ENCODE results near the gene TMEM217. TPM values are rescaled to one million over a fixed set of nuclear protein-coding genes. Genes with fewer than 3 reads are reported as not detected.

The TMEM217 gene
- total and polyA plus RNA-seq, 5 experiments from 2014 or later: 0.24 to 0.96 (median 0.54) TPM

DNA sequence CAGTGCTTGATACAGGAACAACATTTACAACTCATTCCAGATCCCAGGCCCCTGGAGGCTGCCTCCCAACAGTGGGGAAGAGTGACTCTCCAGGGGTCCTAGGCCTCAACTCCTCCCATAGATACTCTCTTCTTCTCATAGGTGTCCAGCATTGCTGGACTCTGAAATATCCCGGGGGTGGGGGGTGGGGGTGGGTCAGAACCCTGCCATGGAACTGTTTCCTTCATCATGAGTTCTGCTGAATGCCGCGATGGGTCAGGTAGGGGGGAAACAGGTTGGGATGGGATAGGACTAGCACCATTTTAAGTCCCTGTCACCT is 83.8 kb downstream of the TMEM217 start:
- no peak for DNase-seq
- Mint-ChIP-seq H3K4me3 (peak overlapping the region; percentile 90 to 99 (median 97)), H3K9me3 (peaks cover 0 to 2% (median 0%) of the 10 kb centered on the region in 9 donors), H3K27ac (peak overlapping the region; percentile 85 to 99 (median 94)), H3K4me1 (peaks cover 44 to 74% (median 66%) of the 10 kb centered on the region in 4 donors), H3K36me3 (peaks cover 29 to 58% (median 42%) of the 10 kb centered on the region in 3 donors), H3K27me3 (no peaks in the 10 kb centered on the region)
- POLR2A ChIA-PET: interaction anchor here (1.4 to 11.2 kb wide), 7 partner anchors 9 to 150 kb away, joined by 3 to 205 read pairs (median 27); no protein-coding TSS in a partner anchor
- no peak for ATAC-seq

DNA sequence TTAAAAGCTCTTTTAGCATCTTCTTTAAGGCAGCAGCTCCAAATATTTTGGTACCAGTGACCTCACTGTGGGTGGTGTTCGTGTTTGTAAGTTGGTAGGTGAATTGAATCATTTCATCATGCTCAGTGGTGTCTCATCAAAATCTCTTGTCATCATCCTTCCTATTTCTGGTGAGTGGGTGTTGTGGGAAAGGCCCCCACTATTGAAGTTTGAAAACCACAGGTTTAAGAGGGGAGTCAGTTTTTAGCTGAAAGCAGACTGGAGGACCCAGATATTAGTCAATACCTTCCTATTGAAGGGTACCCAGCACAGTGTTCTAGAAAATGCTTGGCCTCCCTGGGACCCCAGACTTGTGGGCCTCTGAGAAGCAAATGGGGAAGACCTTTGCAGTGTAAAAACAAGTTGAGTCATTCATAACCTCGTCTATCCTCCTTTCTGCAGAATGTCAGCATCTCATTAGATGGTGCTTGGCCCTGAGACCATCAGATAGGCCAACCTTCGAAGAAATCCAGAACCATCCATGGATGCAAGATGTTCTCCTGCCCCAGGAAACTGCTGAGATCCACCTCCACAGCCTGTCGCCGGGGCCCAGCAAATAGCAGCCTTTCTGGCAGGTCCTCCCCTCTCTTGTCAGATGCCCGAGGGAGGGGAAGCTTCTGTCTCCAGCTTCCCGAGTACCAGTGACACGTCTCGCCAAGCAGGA is 84.3 kb downstream of the TMEM217 start:
- peaks cover 44 to 77% (median 70%) of the 10 kb centered on the region in 4 donors for H3K4me1 Mint-ChIP-seq
- POLR2A ChIA-PET: interaction anchor here (1.1 to 11.2 kb wide), 11 partner anchors 9 to 289 kb away, joined by 3 to 205 read pairs (median 10); partner anchors contain the start of gene C6orf89
- DNase-seq (peak in 5 of 10 donors; percentile 21 to 44 (median 32)), ATAC-seq (no peak)
- no peaks in the 10 kb centered on the region for H3K27me3 Mint-ChIP-seq
- peaks cover 29 to 58% (median 42%) of the 10 kb centered on the region in 3 donors for H3K36me3 Mint-ChIP-seq
- H3K27ac Mint-ChIP-seq: peak overlapping the region; percentile 85 to 99 (median 94)
- peaks cover 0 to 2% (median 0%) of the 10 kb centered on the region in 9 donors for H3K9me3 Mint-ChIP-seq
- peak overlapping the region; percentile 90 to 99 (median 97) for H3K4me3 Mint-ChIP-seq

DNA sequence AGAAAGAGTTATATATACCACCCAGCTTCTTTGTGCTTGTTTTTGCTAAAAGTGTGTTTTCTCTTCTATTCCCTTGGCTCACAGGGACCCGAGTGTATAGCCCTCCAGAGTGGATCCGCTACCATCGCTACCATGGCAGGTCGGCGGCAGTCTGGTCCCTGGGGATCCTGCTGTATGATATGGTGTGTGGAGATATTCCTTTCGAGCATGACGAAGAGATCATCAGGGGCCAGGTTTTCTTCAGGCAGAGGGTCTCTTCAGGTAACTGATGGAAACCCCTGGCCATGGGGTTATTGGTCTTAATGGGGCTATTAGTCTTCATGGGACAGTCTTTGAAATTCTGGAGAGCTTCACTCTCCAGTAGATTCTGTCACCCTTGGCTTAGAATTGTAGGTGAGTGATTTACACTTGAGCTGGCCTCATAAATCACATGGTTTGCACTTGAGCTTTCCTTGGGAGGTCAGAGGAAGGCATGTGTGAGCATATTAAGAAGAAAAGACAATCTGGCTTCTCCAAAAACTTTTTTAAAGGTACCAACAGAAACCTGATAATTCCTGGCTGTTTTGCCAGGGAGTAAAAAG is 84.9 kb downstream of the TMEM217 start:
- no peak for ATAC-seq
- DNase-seq: no peak
- peak overlapping the region; percentile 85 to 99 (median 94) for H3K27ac Mint-ChIP-seq
- peak overlapping the region; percentile 90 to 99 (median 97) for H3K4me3 Mint-ChIP-seq
- peaks cover 44 to 76% (median 70%) of the 10 kb centered on the region in 4 donors for H3K4me1 Mint-ChIP-seq
- peaks cover 29 to 58% (median 42%) of the 10 kb centered on the region in 3 donors for H3K36me3 Mint-ChIP-seq
- no peaks in the 10 kb centered on the region for H3K27me3 Mint-ChIP-seq
- POLR2A ChIA-PET: interaction anchor here (1.0 to 11.2 kb wide), 13 partner anchors 10 to 288 kb away, joined by 3 to 205 read pairs (median 7); partner anchors contain the start of gene C6orf89
- H3K9me3 Mint-ChIP-seq: peaks cover 0 to 2% (median 0%) of the 10 kb centered on the region in 9 donors

DNA sequence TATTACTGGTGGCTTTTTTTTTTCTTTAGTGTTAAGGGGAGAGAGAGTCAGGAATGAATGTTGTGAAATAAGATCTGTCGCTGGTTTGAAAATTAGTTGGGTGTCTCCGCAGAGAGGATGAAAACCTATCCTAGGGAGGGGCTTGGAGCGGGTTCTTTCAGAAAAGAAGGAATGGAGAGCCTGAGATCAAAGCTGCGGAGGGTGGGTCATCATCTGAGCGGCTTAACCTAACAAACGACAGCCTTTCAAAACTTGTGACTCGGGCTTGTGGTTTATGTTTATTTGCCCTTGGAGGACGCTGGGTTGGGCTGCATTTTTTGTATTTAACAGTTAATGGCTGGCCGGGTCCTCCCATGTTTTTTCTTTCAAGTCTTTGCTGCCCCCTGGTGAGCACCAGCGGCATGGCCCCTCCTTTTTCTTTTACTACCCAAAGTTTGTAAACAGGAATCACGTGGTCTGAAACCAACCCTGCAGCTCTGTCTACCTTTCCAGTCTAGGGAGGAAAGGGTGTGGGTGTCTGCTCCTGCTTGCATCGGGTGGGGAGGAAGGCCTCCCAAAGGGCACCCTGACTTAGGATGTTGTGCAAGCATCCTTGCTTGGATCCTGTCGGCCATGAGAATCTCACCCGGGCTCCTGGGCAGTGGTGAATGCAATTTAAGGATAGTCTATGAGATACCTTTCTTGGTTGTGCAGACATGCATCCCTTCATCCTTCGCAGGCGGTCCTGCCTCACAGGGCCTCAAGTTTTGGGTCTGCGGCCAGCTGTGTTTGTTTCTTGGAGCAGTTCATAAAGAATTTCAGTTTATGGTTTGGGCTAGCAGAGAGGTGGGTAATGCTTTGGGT is 85.8 kb downstream of the TMEM217 start:
- ATAC-seq (peak; percentile 29 to 38), DNase-seq (peak; percentile 69 to 98 (median 90))
- Mint-ChIP-seq H3K27me3 (no peaks in the 10 kb centered on the region), H3K4me3 (peak overlapping the region; percentile 90 to 99 (median 97)), H3K9me3 (peaks cover 0 to 2% (median 0%) of the 10 kb centered on the region in 9 donors), H3K36me3 (peaks cover 29 to 55% (median 42%) of the 10 kb centered on the region in 3 donors), H3K27ac (peak overlapping the region; percentile 85 to 99 (median 96)), H3K4me1 (peaks cover 37 to 72% (median 63%) of the 10 kb centered on the region in 4 donors)
- POLR2A ChIA-PET: interaction anchor here (0.6 to 11.2 kb wide), 18 partner anchors 9 to 344 kb away, joined by 3 to 205 read pairs (median 6); partner anchors contain the start of genes C6orf89 and MTCH1

DNA sequence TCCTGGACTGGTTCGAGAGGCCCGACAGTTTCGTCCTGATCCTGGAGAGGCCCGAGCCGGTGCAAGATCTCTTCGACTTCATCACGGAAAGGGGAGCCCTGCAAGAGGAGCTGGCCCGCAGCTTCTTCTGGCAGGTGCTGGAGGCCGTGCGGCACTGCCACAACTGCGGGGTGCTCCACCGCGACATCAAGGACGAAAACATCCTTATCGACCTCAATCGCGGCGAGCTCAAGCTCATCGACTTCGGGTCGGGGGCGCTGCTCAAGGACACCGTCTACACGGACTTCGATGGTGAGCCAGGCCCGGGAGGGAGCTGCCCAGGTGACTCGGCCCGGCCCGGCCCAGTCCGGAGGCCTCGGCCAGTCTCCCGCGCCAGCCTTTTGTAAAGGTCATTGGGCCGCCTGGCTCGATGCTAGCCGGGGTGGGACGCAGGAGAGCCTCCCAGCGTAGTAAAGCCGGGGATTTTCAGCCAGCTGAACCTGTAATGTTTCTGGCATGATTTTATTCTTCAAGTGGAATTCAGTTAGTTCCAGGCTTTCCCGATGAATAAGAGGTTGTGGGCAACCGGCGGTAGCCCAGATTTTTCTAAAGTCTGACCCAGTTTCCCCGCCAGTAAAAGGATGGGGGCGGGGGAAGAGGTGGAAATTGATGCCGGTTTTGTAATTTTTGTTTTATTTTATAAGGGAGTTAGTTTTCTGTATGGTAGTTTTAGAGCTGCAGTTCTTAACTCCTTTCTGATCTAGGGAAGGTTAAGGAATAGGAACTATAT is 86.6 kb downstream of the TMEM217 start:
- Mint-ChIP-seq H3K4me1 (peaks cover 34 to 67% (median 55%) of the 10 kb centered on the region in 4 donors), H3K36me3 (peaks cover 29 to 54% (median 42%) of the 10 kb centered on the region in 3 donors), H3K27me3 (no peaks in the 10 kb centered on the region), H3K9me3 (peaks cover 0 to 2% (median 0%) of the 10 kb centered on the region in 9 donors), H3K4me3 (peak overlapping the region; percentile 90 to 99 (median 97)), H3K27ac (peak overlapping the region; percentile 85 to 99 (median 96))
- ATAC-seq (no peak), DNase-seq (peak in 9 of 10 donors; percentile 19 to 64 (median 37))
- POLR2A ChIA-PET: interaction anchor here (0.6 to 11.2 kb wide), 23 partner anchors 8 to 573 kb away, joined by 3 to 205 read pairs (median 5); partner anchors contain the start of genes C6orf89 and MTCH1

DNA sequence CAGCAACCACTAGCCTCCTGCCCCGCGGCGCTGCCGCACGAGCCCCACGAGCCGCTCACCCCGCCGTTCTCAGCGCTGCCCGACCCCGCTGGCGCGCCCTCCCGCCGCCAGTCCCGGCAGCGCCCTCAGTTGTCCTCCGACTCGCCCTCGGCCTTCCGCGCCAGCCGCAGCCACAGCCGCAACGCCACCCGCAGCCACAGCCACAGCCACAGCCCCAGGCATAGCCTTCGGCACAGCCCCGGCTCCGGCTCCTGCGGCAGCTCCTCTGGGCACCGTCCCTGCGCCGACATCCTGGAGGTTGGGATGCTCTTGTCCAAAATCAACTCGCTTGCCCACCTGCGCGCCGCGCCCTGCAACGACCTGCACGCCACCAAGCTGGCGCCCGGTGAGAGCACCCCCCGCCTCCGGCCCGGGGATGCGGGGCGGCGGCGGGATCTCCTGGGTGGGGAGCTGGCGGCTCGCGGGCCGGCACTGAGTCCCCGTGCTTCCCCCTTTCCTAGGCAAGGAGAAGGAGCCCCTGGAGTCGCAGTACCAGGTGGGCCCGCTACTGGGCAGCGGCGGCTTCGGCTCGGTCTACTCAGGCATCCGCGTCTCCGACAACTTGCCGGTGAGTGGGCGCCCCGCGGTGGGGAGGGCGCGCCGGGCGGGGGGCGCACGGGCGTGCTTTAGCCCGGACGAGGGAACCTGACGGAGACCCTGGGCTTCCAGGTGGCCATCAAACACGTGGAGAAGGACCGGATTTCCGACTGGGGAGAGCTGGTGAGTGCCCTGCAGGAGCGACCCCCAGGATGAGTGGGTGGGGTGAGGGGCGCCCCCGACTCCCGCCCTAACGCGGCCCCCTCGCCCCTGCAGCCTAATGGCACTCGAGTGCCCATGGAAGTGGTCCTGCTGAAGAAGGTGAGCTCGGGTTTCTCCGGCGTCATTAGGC is 87.4 kb downstream of the TMEM217 start:
- peaks cover 0 to 2% (median 0%) of the 10 kb centered on the region in 9 donors for H3K9me3 Mint-ChIP-seq
- H3K4me1 Mint-ChIP-seq: peaks cover 32 to 62% (median 47%) of the 10 kb centered on the region in 4 donors
- peak in 1 of 2 donors; percentile 9 for ATAC-seq
- DNase-seq: peak; percentile 23 to 75 (median 46)
- no peaks in the 10 kb centered on the region for H3K27me3 Mint-ChIP-seq
- peak overlapping the region; percentile 85 to 99 (median 96) for H3K27ac Mint-ChIP-seq
- H3K36me3 Mint-ChIP-seq: peaks cover 29 to 47% (median 41%) of the 10 kb centered on the region in 3 donors
- POLR2A ChIA-PET: interaction anchor here (0.6 to 11.2 kb wide), 19 partner anchors 9 to 573 kb away, joined by 3 to 205 read pairs (median 7); partner anchors contain the start of genes C6orf89 and MTCH1
- H3K4me3 Mint-ChIP-seq: peak overlapping the region; percentile 90 to 99 (median 97)

DNA sequence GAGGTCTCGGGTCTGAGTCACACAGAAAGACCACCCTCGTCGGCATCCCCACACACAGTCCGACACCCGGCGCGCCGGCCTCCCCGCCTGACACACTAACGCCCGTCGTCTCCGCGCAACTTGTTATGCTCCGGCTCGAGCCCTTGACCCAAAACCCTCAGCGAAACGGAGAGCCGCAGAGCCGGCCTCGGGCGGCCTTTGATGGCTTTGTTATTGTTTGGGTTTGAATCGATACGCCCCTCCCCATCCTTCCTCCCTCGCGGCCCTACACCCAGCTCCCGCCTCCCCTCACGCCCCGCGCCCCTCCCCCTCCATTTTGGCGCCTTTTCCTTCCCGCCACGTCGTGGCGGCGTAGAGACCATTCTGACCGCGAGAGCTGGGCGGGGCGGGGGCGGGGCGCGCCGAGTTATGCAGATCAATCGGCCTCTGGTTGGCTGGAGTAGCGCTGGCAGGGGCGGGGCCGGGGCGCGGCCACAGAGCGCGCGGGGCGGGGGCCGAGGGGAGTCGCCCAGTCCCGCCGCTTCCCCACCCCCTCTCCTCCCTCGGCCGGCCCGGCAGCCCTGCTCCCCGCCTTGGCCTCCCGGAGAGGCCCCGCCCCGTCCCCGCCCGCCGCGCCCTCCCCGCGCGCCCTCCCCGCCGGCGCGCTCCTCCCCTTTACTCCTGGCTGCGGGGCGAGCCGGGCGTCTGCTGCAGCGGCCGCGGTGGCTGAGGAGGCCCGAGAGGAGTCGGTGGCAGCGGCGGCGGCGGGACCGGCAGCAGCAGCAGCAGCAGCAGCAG is 88.3 kb downstream of the TMEM217 start, which contains the start of gene PIM1:
TSS of gene PIM1 (plus strand) at position 657 of the 777 bp plus-strand sequence. CDS start 424 bp downstream, outside the sequence.
- peak within 1 kb of the TSS; percentile 93 to 99 (median 97) for H3K4me3 Mint-ChIP-seq
- no peaks in the 10 kb centered on the region for H3K27me3 Mint-ChIP-seq
- H3K4me1 Mint-ChIP-seq: peaks cover 25 to 53% (median 40%) of the 10 kb centered on the region in 4 donors
- DNase-seq (peak; percentile 81 to 99 (median 97)), ATAC-seq (peak; percentile 68 to 83)
- H3K9me3 Mint-ChIP-seq: peaks cover 0 to 2% (median 0%) of the 10 kb centered on the region in 9 donors
- POLR2A ChIA-PET: interaction anchor here (0.6 to 11.2 kb wide), 15 partner anchors 9 to 572 kb away, joined by 3 to 205 read pairs (median 7); partner anchors contain the start of genes C6orf89 and MTCH1
- peaks cover 20 to 38% (median 34%) of the 10 kb centered on the region in 3 donors for H3K36me3 Mint-ChIP-seq
- H3K27ac Mint-ChIP-seq: peak within 1 kb of the TSS; percentile 87 to 99 (median 96)

DNA sequence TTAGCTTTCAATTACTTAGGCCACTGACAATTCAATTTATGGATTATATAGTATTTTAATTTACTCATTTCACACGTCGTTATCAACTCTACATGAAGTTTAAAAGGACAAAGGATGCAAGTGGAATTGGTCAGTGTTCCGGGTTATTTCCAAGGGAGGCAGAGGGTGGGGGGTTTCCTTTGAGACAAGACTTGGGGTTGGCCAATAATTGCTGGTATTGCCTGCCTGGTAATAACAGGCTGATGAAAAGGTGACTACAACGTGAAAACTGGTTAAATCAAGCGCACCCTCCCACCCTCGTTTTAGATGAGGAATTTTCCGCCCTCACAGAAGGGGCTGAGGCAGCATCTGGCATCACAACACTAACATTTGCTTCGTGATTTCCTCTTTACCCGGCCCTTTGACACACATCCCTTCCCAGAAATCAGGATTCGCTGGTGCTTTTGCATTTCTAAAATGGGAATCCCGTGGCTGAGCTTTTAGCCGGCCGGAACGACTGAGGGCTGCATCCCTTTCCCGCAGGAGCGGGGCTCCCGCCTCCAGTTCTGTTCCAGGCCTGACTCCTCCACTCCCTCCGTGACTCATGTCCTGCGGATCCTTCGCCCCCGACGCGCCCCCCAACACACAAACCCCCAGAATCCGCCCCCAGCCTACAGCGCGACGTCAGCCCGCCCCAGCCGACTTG is 89.0 kb downstream of the TMEM217 start:
- ATAC-seq (no peak), DNase-seq (peak in 5 of 10 donors; percentile 16 to 64 (median 25))
- peak overlapping the region; percentile 87 to 97 (median 95) for H3K27ac Mint-ChIP-seq
- H3K4me1 Mint-ChIP-seq: peaks cover 21 to 46% (median 34%) of the 10 kb centered on the region in 4 donors
- H3K4me3 Mint-ChIP-seq: peak overlapping the region; percentile 86 to 99 (median 91)
- POLR2A ChIA-PET: interaction anchor here (0.6 to 11.2 kb wide), 13 partner anchors 10 to 475 kb away, joined by 3 to 205 read pairs (median 5); partner anchors contain the start of genes MTCH1 and PPIL1
- H3K9me3 Mint-ChIP-seq: peaks cover 0 to 2% (median 0%) of the 10 kb centered on the region in 9 donors
- no peaks in the 10 kb centered on the region for H3K27me3 Mint-ChIP-seq
- peaks cover 16 to 31% (median 28%) of the 10 kb centered on the region in 3 donors for H3K36me3 Mint-ChIP-seq

DNA sequence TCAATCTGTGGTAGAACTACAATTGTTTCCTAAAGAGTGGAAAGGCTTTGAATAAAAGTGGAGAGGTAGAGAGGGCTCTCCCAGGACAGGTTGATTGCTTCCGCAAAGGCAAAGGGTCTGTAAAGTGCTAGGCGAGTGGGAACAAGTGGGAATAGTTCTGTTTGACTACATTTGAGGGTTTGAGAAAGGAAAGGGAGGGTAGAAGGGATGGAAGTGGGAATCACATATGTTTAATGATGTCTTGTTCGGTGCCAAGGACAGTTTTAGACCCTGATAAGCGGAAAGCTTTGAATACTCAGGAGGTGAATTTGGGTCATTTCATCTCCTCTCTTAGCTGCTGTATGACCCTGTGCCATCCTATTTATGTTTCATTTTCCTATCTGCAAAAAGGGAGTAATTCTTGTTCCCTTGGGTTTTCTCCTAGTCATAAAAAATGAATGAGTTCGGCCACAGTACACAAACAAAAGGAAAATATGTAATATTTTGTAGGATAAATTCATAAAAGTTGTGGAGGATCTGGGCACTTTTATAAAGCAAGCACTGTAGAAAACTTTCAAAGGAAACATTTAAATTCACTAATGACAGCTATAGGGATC is 89.7 kb downstream of the TMEM217 start:
- POLR2A ChIA-PET: interaction anchor here (0.8 to 11.2 kb wide), 8 partner anchors 14 to 294 kb away, joined by 3 to 205 read pairs (median 12); partner anchors contain the start of genes MTCH1 and PPIL1
- H3K9me3 Mint-ChIP-seq: peaks cover 0 to 2% (median 0%) of the 10 kb centered on the region in 9 donors
- DNase-seq (no peak), ATAC-seq (no peak)
- H3K27me3 Mint-ChIP-seq: no peaks in the 10 kb centered on the region
- H3K36me3 Mint-ChIP-seq: peaks cover 9 to 24% (median 21%) of the 10 kb centered on the region in 3 donors
- H3K27ac Mint-ChIP-seq: peak overlapping the region in 9 of 10 donors; percentile 54 to 96 (median 93)
- H3K4me1 Mint-ChIP-seq: peaks cover 14 to 39% (median 27%) of the 10 kb centered on the region in 4 donors
- H3K4me3 Mint-ChIP-seq: peak overlapping the region; percentile 20 to 97 (median 88)

All from naive thymus-derived CD8-positive, alpha-beta T cell (primary cell).